Liver (tissue), 9 donors: ENCODE measurements around the gene KLHDC9. TPM values are rescaled to one million over a fixed set of nuclear protein-coding genes. Genes with fewer than 3 reads are reported as not detected.

Source experiments
- DNase-seq: peaks from one replicate; pipeline ENCODE4 v3.0.0-alpha.2; 2017; ENCODE audit warnings: low spot score
- H3K27ac ChIP-seq, 2 donors: one replicate each; pipeline ENCODE4 v1.7.0; 2013; ENCODE audit warnings: inconsistent platforms in 2 of 2, low read length in 2 of 2, control low read depth in 1 of 2, low read depth in 1 of 2, mild to moderate bottlenecking in 1 of 2
- H3K27me3 ChIP-seq, 4 donors: one replicate each; pipeline versions ENCODE4 v1.6.1 to v1.7.0; 2013; ENCODE audit warnings: low read length in 3 of 4, inconsistent platforms in 1 of 4, mild to moderate bottlenecking in 1 of 4, moderate library complexity in 1 of 4; ENCODE audit not compliant: control insufficient read depth in 4 of 4, insufficient read depth in 4 of 4
- H3K36me3 ChIP-seq, 4 donors: one replicate each; pipeline versions ENCODE4 v1.6.1 to v1.7.0; 2013; ENCODE audit warnings: low read length in 3 of 4, mild to moderate bottlenecking in 3 of 4, low read depth in 1 of 4, moderate library complexity in 1 of 4; ENCODE audit not compliant: control insufficient read depth in 4 of 4, insufficient read depth in 3 of 4
- H3K4me1 ChIP-seq, 4 donors: one replicate each; pipeline versions ENCODE4 v1.6.1 to v1.7.0; 2013; ENCODE audit warnings: low read length in 3 of 4, mild to moderate bottlenecking in 3 of 4, moderate library complexity in 1 of 4; ENCODE audit not compliant: control insufficient read depth in 4 of 4, insufficient read depth in 4 of 4
- H3K4me3 ChIP-seq, 3 donors: one replicate each; pipeline versions ENCODE4 v1.6.1 to v1.7.0; 2013; ENCODE audit warnings: low read length in 3 of 3, control low read depth in 1 of 3, low read depth in 1 of 3, mild to moderate bottlenecking in 1 of 3
- H3K9ac ChIP-seq, 2 donors: one replicate each; pipeline ENCODE4 v1.7.0; 2013; ENCODE audit warnings: low read length in 2 of 2, mild to moderate bottlenecking in 2 of 2, moderate library complexity in 2 of 2, control low read depth in 1 of 2, low read depth in 1 of 2
- H3K9me3 ChIP-seq, 4 donors: one replicate each; pipeline versions ENCODE4 v1.6.1 to v1.7.0; 2013; ENCODE audit warnings: low read length in 3 of 4; ENCODE audit not compliant: control insufficient read depth in 4 of 4
- ATF3 ChIP-seq: IDR thresholded peaks from 2 replicates; pipeline ENCODE4 v1.6.1; 2016; ENCODE audit warnings: antibody characterized with exemption
- CTCF ChIP-seq: fragments of 150-350 bp; IDR thresholded peaks from 2 replicates; pipeline ENCODE4 v1.5.1; 2017; ENCODE audit warnings: improper control_type of control experiment, low read depth, low read length; ENCODE audit not compliant: missing input control
- FOXA1 ChIP-seq: IDR thresholded peaks from 2 replicates; pipeline ENCODE4 v1.6.1; 2016; ENCODE audit warnings: antibody characterized with exemption
- GABPA ChIP-seq, 2 donors: IDR thresholded peaks in 1 of 2; conservative IDR thresholded peaks in 1 of 2; 2 replicates each; pipeline ENCODE4 v1.6.1; 2016; ENCODE audit warnings: antibody characterized with exemption in 2 of 2, mild to moderate bottlenecking in 1 of 2, moderate library complexity in 1 of 2
- HNF4A ChIP-seq, 2 donors: conservative IDR thresholded peaks; 2 replicates each; pipeline ENCODE4 v1.6.1; 2016; ENCODE audit warnings: antibody characterized with exemption in 2 of 2, mild to moderate bottlenecking in 2 of 2
- JUND ChIP-seq, 2 donors: IDR thresholded peaks; 2 replicates each; pipeline ENCODE4 v1.6.1; 2016; ENCODE audit warnings: antibody characterized with exemption in 2 of 2
- MAX ChIP-seq: IDR thresholded peaks from 2 replicates; pipeline ENCODE4 v1.6.1; 2016; ENCODE audit warnings: antibody characterized with exemption
- NR2F2 ChIP-seq: IDR thresholded peaks from 2 replicates; pipeline ENCODE4 v1.6.1; 2016; ENCODE audit warnings: antibody characterized with exemption
- RAD21 ChIP-seq, 2 donors: IDR thresholded peaks; 2 replicates each; pipeline ENCODE4 v1.6.1; 2016; ENCODE audit warnings: antibody characterized with exemption in 2 of 2, mild to moderate bottlenecking in 2 of 2
- REST ChIP-seq: IDR thresholded peaks from 2 replicates; pipeline ENCODE4 v1.6.1; 2016; ENCODE audit warnings: antibody characterized with exemption, mild to moderate bottlenecking
- RXRA ChIP-seq, 2 donors: IDR thresholded peaks; 2 replicates each; pipeline ENCODE4 v1.6.1; 2017 to 2018; ENCODE audit warnings: antibody characterized with exemption in 2 of 2, mild to moderate bottlenecking in 1 of 2
- SP1 ChIP-seq: IDR thresholded peaks from 2 replicates; pipeline ENCODE4 v1.6.1; 2018; ENCODE audit warnings: antibody characterized with exemption, mild to moderate bottlenecking
- TAF1 ChIP-seq: conservative IDR thresholded peaks from 2 replicates; pipeline ENCODE4 v1.6.1; 2016; ENCODE audit warnings: antibody characterized with exemption, mild to moderate bottlenecking
- ZBTB33 ChIP-seq: IDR thresholded peaks from 2 replicates; pipeline ENCODE4 v1.6.1; 2016; ENCODE audit warnings: antibody characterized with exemption
- WGBS: extraction: QIAGEN DNeasy Blood & Tissue Kit; methylation state at CpG from one replicate; pipeline ENCODE4 v1.1.7; 2013; 5-methylcytosine and 5-hydroxymethylcytosine counted together
- polyA plus RNA-seq, 2 donors: library from polyadenylated mRNA; stranded (reverse) in 1 of 2; unstranded in 1 of 2; fragments of 200-250 nt in 1 of 2; fragments of >200 nt in 1 of 2; fragmentation: Nextera tagmentation in 1 of 2; extraction: Ambion mirVana in 1 of 2; gene quantifications; one replicate each; pipeline versions ENCODE4 v1.2.1 to v1.2.3, GENCODE V29; 2013 to 2015
- total RNA-seq, 2 donors: library from RNA; depleted of rRNA; stranded (reverse); fragments of >200 nt; gene quantifications; one replicate each; pipeline ENCODE4 v1.2.3, GENCODE V29; 2014
- donor health status: healthy.
- donor health status: healthy.
- donor health status: healthy.
- donor health status: healthy.
- donor health status: healthy.

Gene KLHDC9
- total and polyA plus RNA-seq, 4 donors, result 1.9 to 3.3 (median 2.6) TPM

- H3K27me3 ChIP-seq, result no peaks in the 10 kb centered on the region
- H3K4me3 ChIP-seq, result no peak overlapping the region
- no peak overlapping the region for H3K9ac ChIP-seq
- H3K9me3 ChIP-seq, result no peaks in the 10 kb centered on the region
- H3K27ac ChIP-seq, result no peak overlapping the region
- WGBS, result 89% methylated on average over 2 of the region's 2 CpGs
- TF ChIP-seq ATF3 (no peak), HNF4A (conservative IDR thresholded peaks at IDR 0.05) (no peak), TAF1 (no peak), ZBTB33 (no peak), GABPA (IDR thresholded peaks at IDR 0.05 in 1 of 2, conservative IDR thresholded peaks at IDR 0.05 in 1 of 2) (no peak), MAX (no peak), RXRA (IDR thresholded peaks at IDR 0.05) (no peak), JUND (IDR thresholded peaks at IDR 0.05) (no peak), FOXA1 (no peak), SP1 (no peak), RAD21 (IDR thresholded peaks at IDR 0.05) (no peak), CTCF (no peak)
- H3K4me1 ChIP-seq, result peaks cover 0 to 15% (median 7%) of the 10 kb centered on the region in 4 donors
- peaks cover 8 to 42% (median 28%) of the 10 kb centered on the region in 4 donors for H3K36me3 ChIP-seq
- DNase-seq, result no peak
Measured at GRCh38 chr1:161127649-161128048, 29.5 kb downstream of the KLHDC9 start.

GRCh38 chr1:161128591-161129420 lies 30.6 kb downstream of the KLHDC9 start:
- Histone ChIP-seq H3K9ac (no peak overlapping the region), H3K9me3 (no peaks in the 10 kb centered on the region), H3K4me3 (no peak overlapping the region), H3K4me1 (peaks cover 0 to 21% (median 13%) of the 10 kb centered on the region in 4 donors), H3K27ac (no peak overlapping the region), H3K36me3 (peaks cover 4 to 32% (median 21%) of the 10 kb centered on the region in 4 donors), H3K27me3 (no peaks in the 10 kb centered on the region)
- TF ChIP-seq FOXA1 (no peak), GABPA (IDR thresholded peaks at IDR 0.05 in 1 of 2, conservative IDR thresholded peaks at IDR 0.05 in 1 of 2) (no peak), NR2F2 (no peak), REST (no peak), RAD21 (IDR thresholded peaks at IDR 0.05) (no peak), ATF3 (no peak), MAX (no peak), RXRA (IDR thresholded peaks at IDR 0.05) (no peak)
- DNase-seq, result no peak
- 97% methylated on average over 4 of the region's 4 CpGs for WGBS
